AG04450 (cell line): ENCODE data around the gene STRN3. TPM values are rescaled to one million over a fixed set of nuclear protein-coding genes. Genes with fewer than 3 reads are reported as not detected.
A peak's percentile ranks its signal among the peaks of the same experiment; 100 is the strongest.

Experiments
- CTCF ChIA-PET: fragments of 300-600, 350-600 bp; formaldehyde crosslinking; extraction: SDS; loops from one replicate; lab custom pipeline; 2022; ENCODE audit warnings: antibody characterized with exemption, inconsistent platforms; lab: Charles Lee
- POLR2A ChIA-PET: fragments of 350-600 bp; formaldehyde crosslinking; extraction: SDS; loops from one replicate; lab custom pipeline; 2021; ENCODE audit warnings: antibody characterized with exemption, inconsistent platforms; lab: Yijun Ruan, JAX
- DNase-seq: peaks from one replicate; pipeline ENCODE4 v3.0.0-alpha.2; 2011; ENCODE audit warnings: low read depth, low spot score
- H3K27ac ChIP-seq: one replicate; pipeline ENCODE4 v1.5.1; 2012; ENCODE audit warnings: low read depth, low read length, control low read depth
- H3K27me3 ChIP-seq: one replicate; pipeline ENCODE4 v1.6.0; 2012; ENCODE audit warnings: low read length; ENCODE audit not compliant: control insufficient read depth, insufficient read depth
- H3K4me3 ChIP-seq: 2 replicates; pipeline ENCODE4 v1.5.1; 2011; ENCODE audit warnings: mild to moderate bottlenecking, low read depth, low read length, control low read depth
- H3K9me3 ChIP-seq: 2 replicates; pipeline ENCODE4 v1.5.1; 2012; ENCODE audit warnings: low read length; ENCODE audit not compliant: control insufficient read depth, insufficient read depth
- polyA minus RNA-seq: library from RNA; depleted of rRNA, polyadenylated mRNA; stranded (reverse); fragments of >200 nt; gene quantifications from 2 replicates; pipeline ENCODE4 v1.2.3, GENCODE V29; 2011; rRNA and poly(A)+ RNA removed
- polyA plus RNA-seq: library from polyadenylated mRNA; depleted of rRNA; stranded (reverse); fragments of >200 nt; gene quantifications from 2 replicates; pipeline ENCODE4 v1.2.3, GENCODE V29; 2011; rRNA removed
- TF ChIP-seq, protein P1 (sequence below): IDR thresholded peaks from 2 replicates; pipeline ENCODE4 v1.5.1; 2011; ENCODE audit warnings: low read depth, low read length, control low read depth, inconsistent platforms

STRN3 gene, protein sequence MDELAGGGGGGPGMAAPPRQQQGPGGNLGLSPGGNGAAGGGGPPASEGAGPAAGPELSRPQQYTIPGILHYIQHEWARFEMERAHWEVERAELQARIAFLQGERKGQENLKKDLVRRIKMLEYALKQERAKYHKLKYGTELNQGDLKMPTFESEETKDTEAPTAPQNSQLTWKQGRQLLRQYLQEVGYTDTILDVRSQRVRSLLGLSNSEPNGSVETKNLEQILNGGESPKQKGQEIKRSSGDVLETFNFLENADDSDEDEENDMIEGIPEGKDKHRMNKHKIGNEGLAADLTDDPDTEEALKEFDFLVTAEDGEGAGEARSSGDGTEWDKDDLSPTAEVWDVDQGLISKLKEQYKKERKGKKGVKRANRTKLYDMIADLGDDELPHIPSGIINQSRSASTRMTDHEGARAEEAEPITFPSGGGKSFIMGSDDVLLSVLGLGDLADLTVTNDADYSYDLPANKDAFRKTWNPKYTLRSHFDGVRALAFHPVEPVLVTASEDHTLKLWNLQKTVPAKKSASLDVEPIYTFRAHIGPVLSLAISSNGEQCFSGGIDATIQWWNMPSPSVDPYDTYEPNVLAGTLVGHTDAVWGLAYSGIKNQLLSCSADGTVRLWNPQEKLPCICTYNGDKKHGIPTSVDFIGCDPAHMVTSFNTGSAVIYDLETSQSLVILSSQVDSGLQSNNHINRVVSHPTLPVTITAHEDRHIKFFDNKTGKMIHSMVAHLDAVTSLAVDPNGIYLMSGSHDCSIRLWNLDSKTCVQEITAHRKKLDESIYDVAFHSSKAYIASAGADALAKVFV
- 30.6 and 41.1 TPM in 2 replicates for polyA plus RNA-seq
- polyA minus RNA-seq, result 40.1 and 65.9 TPM in 2 replicates

DNA sequence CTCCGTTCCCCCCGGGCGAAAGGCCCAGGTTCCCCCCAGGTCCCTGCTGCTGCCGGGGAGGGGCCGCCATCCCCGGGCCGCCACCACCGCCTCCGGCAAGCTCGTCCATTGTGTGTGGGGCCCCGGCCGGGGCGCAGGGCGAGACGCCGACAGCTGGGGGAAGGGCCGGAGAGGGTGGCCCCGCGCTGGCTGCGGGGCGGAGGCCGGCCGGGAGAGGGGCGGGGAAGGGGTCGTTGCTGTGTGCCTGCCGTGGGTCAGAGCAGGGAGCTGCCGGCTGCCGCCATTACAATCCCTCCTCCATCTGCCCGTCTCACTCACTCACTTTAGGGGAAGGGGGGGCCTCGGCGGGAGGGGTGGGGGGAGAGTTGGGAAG is at the start of gene STRN3:
STRN3 (minus strand) TSS at position 303 of the 373 bp plus-strand sequence; CDS start at position 109, 194 bp downstream.
- H3K4me3 ChIP-seq, result peak within 1 kb of the TSS; percentile 93
- H3K27ac ChIP-seq, result peak within 1 kb of the TSS; percentile 95
- TF ChIP-seq, protein P1, sequence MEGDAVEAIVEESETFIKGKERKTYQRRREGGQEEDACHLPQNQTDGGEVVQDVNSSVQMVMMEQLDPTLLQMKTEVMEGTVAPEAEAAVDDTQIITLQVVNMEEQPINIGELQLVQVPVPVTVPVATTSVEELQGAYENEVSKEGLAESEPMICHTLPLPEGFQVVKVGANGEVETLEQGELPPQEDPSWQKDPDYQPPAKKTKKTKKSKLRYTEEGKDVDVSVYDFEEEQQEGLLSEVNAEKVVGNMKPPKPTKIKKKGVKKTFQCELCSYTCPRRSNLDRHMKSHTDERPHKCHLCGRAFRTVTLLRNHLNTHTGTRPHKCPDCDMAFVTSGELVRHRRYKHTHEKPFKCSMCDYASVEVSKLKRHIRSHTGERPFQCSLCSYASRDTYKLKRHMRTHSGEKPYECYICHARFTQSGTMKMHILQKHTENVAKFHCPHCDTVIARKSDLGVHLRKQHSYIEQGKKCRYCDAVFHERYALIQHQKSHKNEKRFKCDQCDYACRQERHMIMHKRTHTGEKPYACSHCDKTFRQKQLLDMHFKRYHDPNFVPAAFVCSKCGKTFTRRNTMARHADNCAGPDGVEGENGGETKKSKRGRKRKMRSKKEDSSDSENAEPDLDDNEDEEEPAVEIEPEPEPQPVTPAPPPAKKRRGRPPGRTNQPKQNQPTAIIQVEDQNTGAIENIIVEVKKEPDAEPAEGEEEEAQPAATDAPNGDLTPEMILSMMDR, result no peak
- H3K9me3 ChIP-seq, result no peaks in the 10 kb centered on the region
- no peaks in the 10 kb centered on the region for H3K27me3 ChIP-seq
- ChIA-PET CTCF (interaction anchor here (0.7 to 1.0 kb wide), 2 partner anchors 12 to 44 kb away, joined by 3 to 4 read pairs; no protein-coding TSS in a partner anchor), POLR2A (interaction anchor here (0.6 to 1.6 kb wide), 17 partner anchors 10 to 394 kb away, joined by 3 to 11 read pairs (median 4); partner anchors contain the start of gene HEATR5A)
- no peak for DNase-seq

DNA sequence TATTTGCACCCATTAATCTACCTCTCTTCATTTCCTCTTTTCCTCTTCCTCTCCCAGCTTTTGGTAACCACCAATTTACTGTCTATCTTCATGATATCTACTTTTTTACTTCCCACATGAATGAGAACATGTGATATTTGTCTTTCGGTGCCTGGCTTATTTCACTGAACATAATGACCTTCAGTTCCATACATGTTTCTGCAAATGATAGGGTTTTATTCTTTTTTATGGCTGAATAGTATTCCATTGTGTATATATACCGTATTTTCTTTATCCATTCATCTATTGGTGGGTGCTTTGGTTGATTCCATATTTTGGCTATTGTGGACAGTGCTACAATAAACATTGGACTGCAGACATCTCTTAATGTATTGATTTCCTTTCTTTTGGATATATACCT is 49.0 kb upstream of the STRN3 start:
- CTCF ChIA-PET, result no interaction called here
- Histone ChIP-seq H3K27ac (no peak overlapping the region), H3K9me3 (no peaks in the 10 kb centered on the region), H3K27me3 (no peaks in the 10 kb centered on the region), H3K4me3 (no peak overlapping the region)
- TF ChIP-seq, protein P1, result no peak
- POLR2A ChIA-PET, result no interaction called here
- DNase-seq, result no peak

DNA sequence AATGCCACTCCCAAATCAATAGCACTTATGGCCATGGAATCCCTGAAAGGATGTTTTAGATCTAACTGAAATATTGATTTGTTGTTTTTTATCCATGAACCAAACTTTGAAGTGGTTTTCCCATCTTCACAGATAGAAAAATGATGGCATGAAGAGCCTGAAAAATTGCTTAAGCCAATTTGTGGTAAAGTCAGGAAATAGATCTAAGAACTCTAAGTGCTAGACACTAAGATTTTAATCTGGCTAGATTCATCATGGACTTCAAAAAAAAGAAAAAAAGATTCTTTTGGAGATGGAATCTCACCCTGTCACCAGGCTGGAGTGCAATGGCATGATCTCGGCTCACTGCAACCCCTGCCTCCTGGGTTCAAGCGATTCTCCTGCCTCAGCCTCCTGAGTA is 45.0 kb upstream of the STRN3 start:
- Histone ChIP-seq H3K27ac (no peak overlapping the region), H3K4me3 (no peak overlapping the region), H3K27me3 (no peaks in the 10 kb centered on the region), H3K9me3 (no peaks in the 10 kb centered on the region)
- TF ChIP-seq, protein P1, result no peak
- DNase-seq, result no peak
- ChIA-PET POLR2A (interaction anchor here (0.8 kb wide), 1 partner anchor 83 kb away, joined by 3 read pairs; no protein-coding TSS in a partner anchor), CTCF (interaction anchor here (0.9 kb wide), 1 partner anchor 91 kb away, joined by 4 read pairs; no protein-coding TSS in a partner anchor)

DNA sequence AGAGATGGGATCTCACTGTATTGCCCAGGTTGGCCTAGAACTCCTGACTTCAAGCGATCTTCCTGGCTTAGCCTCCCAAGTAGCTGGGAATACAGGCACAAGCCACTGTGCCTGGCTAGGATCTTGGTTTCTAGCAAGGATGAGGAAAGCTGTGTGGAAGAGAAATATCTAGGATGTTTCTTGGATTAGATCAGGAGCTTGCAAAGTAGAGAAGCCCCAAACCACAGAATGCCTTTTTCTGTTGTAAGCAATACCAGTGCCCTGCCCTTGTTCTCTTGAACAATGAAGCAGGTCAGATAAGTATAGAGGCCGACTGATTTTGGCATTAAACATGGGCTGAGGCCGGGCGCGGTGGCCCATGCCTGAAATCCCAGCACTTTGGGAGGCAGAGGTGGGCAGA is 44.3 kb upstream of the STRN3 start:
- CTCF ChIA-PET, result interaction anchor here (0.9 to 1.7 kb wide), 2 partner anchors 12 to 90 kb away, joined by 4 to 6 read pairs; no protein-coding TSS in a partner anchor
- H3K4me3 ChIP-seq, result no peak overlapping the region
- peak; percentile 78 for DNase-seq
- TF ChIP-seq, protein P1, result no peak
- peak overlapping the region; percentile 75 for H3K27ac ChIP-seq
- H3K9me3 ChIP-seq, result no peaks in the 10 kb centered on the region
- no peaks in the 10 kb centered on the region for H3K27me3 ChIP-seq
- POLR2A ChIA-PET, result interaction anchor here (0.8 to 1.2 kb wide), 3 partner anchors 11 to 83 kb away, joined by 3 to 8 read pairs (median 3); partner anchors contain the start of gene STRN3
